ENCODE measurements around the gene EPB41L4B.

The EPB41L4B gene

DNA sequence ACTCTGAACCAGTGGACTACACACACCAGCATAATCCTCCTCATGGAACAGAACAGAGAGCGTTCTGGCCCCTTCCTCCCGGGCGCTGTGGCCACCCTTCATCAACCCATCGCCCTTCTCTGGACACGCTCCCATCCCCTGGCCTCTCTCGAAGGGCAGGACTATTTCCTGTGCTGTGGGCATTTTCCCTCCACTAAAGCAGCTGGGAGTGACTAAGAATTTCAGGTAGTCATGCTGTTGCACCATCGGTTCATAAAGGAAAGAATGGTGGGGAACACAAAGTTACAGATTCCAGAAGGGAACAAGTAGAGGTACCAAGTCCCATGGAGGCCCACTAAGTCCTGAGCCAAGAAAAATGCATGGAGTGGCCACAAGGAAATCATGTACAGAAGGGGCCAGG, 68.6 kb downstream of the EPB41L4B start:
- Histone ChIP-seq H3K4me2 (ENCODE audit: low read depth, low read length, poor library complexity, severe bottlenecking) (no peak overlapping the region), H3K79me2 (ENCODE audit: insufficient read depth, low read length) (no peaks in the 10 kb centered on the region), H2AFZ (ENCODE audit: low read length) (no peak overlapping the region), H3K9ac (ENCODE audit: low read depth, low read length, poor library complexity, severe bottlenecking) (no peak overlapping the region), H3K9me3 (ENCODE audit: insufficient read depth, low read depth, low read length) (no peaks in the 10 kb centered on the region), H3K9me2 (replicated peaks; ENCODE audit: low read depth, low read length) (no peaks in the 10 kb centered on the region), H3F3A (ENCODE audit: low read depth) (no peaks in the 10 kb centered on the region), H4K20me1 (ENCODE audit: insufficient read depth, low read length, poor library complexity, severe bottlenecking) (no peaks in the 10 kb centered on the region), H3K36me3 (ENCODE audit: insufficient read depth, low read length) (no peaks in the 10 kb centered on the region), H3K4me3 (ENCODE audit: low read length, poor library complexity, severe bottlenecking) (no peak overlapping the region), H3K4me1 (ENCODE audit: insufficient read depth, low read length, poor library complexity, severe bottlenecking) (no peaks in the 10 kb centered on the region), H3K27me3 (ENCODE audit: insufficient read depth, low read length, poor library complexity, severe bottlenecking) (no peaks in the 10 kb centered on the region)
- no peak for TF ChIP-seq EZH2phosphoT487 (IDR thresholded peaks at IDR 0.05; ENCODE audit: borderline replicate concordance)

DNA sequence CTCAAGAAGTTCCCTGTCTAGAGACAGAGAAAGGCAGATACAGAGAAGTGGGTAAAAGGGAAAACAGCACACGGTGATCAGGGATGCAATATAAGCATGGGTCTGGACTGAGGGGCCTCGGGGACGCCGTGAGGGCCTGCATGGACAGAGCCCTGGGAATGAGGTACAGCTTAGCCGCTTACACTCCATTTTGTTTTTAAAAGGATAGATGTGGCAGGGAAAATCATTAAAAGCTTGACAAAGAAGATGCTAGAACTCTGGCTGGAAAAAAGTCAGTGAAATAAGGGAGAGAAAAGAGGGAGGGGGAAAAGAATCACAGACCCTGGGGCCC, 69.1 kb downstream of the EPB41L4B start:
- H3K36me3 ChIP-seq (ENCODE audit: insufficient read depth, low read length) = no peaks in the 10 kb centered on the region
- no peak overlapping the region for H3K9ac ChIP-seq (ENCODE audit: low read depth, low read length, poor library complexity, severe bottlenecking)
- H2AFZ ChIP-seq (ENCODE audit: low read length) = no peak overlapping the region
- H3K79me2 ChIP-seq (ENCODE audit: insufficient read depth, low read length) = no peaks in the 10 kb centered on the region
- H3K4me1 ChIP-seq (ENCODE audit: insufficient read depth, low read length, poor library complexity, severe bottlenecking) = no peaks in the 10 kb centered on the region
- no peaks in the 10 kb centered on the region for H3K27me3 ChIP-seq (ENCODE audit: insufficient read depth, low read length, poor library complexity, severe bottlenecking)
- H3K9me2 ChIP-seq (replicated peaks; ENCODE audit: low read depth, low read length) = no peaks in the 10 kb centered on the region
- no peak overlapping the region for H3K4me2 ChIP-seq (ENCODE audit: low read depth, low read length, poor library complexity, severe bottlenecking)
- no peak for TF ChIP-seq EZH2phosphoT487 (IDR thresholded peaks at IDR 0.05; ENCODE audit: borderline replicate concordance)
- TF ChIP-seq, protein P1, sequence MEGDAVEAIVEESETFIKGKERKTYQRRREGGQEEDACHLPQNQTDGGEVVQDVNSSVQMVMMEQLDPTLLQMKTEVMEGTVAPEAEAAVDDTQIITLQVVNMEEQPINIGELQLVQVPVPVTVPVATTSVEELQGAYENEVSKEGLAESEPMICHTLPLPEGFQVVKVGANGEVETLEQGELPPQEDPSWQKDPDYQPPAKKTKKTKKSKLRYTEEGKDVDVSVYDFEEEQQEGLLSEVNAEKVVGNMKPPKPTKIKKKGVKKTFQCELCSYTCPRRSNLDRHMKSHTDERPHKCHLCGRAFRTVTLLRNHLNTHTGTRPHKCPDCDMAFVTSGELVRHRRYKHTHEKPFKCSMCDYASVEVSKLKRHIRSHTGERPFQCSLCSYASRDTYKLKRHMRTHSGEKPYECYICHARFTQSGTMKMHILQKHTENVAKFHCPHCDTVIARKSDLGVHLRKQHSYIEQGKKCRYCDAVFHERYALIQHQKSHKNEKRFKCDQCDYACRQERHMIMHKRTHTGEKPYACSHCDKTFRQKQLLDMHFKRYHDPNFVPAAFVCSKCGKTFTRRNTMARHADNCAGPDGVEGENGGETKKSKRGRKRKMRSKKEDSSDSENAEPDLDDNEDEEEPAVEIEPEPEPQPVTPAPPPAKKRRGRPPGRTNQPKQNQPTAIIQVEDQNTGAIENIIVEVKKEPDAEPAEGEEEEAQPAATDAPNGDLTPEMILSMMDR (conservative IDR thresholded peaks at IDR 0.05; ENCODE audit: low read length) = no peak
- no peaks in the 10 kb centered on the region for H4K20me1 ChIP-seq (ENCODE audit: insufficient read depth, low read length, poor library complexity, severe bottlenecking)
- no peaks in the 10 kb centered on the region for H3K9me3 ChIP-seq (ENCODE audit: insufficient read depth, low read depth, low read length)
- no peaks in the 10 kb centered on the region for H3F3A ChIP-seq (ENCODE audit: low read depth)
- H3K4me3 ChIP-seq (ENCODE audit: low read length, poor library complexity, severe bottlenecking) = no peak overlapping the region

DNA sequence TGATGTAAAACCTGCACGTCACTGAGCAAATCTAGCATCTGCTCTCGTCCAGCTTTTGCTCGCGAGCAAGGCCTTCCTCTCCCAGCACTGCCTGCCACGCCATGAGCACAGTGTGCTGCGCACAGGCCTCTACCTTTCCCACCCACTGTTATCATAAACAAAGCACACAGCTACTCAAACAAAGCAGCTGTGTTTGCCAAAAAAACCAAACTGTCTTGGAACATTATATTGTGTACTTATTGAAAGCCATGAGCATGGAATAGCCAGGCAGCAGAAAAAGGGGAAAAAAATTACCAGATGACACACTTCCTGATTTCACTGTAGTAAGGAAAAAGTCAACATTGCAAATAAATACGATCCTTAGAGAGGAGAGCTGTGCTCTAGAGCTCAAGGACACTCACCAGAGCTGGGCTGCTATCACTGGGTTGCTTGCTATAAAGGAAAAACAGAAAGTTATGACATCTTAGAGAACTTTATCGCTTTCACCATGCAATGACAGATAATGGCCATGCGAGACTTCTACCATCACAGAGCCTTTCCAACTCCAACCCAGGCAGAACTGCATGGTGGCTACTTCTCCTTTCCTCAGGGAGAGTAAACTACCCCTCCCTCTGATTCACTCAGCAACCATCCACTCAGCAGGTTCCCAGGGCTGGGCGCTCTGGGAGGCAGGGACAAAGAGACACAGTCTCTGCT, 69.6 kb downstream of the EPB41L4B start:
- Histone ChIP-seq H3K9me3 (ENCODE audit: insufficient read depth, low read depth, low read length) (no peaks in the 10 kb centered on the region), H3F3A (ENCODE audit: low read depth) (no peaks in the 10 kb centered on the region), H4K20me1 (ENCODE audit: insufficient read depth, low read length, poor library complexity, severe bottlenecking) (no peaks in the 10 kb centered on the region), H3K9me2 (replicated peaks; ENCODE audit: low read depth, low read length) (no peaks in the 10 kb centered on the region), H3K4me3 (ENCODE audit: low read length, poor library complexity, severe bottlenecking) (no peak overlapping the region), H3K27me3 (ENCODE audit: insufficient read depth, low read length, poor library complexity, severe bottlenecking) (no peaks in the 10 kb centered on the region), H3K4me1 (ENCODE audit: insufficient read depth, low read length, poor library complexity, severe bottlenecking) (no peaks in the 10 kb centered on the region), H3K9ac (ENCODE audit: low read depth, low read length, poor library complexity, severe bottlenecking) (no peak overlapping the region), H3K79me2 (ENCODE audit: insufficient read depth, low read length) (no peaks in the 10 kb centered on the region), H2AFZ (ENCODE audit: low read length) (no peak overlapping the region), H3K36me3 (ENCODE audit: insufficient read depth, low read length) (no peaks in the 10 kb centered on the region), H3K4me2 (ENCODE audit: low read depth, low read length, poor library complexity, severe bottlenecking) (no peak overlapping the region)
- TF ChIP-seq, protein P1 (conservative IDR thresholded peaks at IDR 0.05; ENCODE audit: low read length) = no peak
- no peak for TF ChIP-seq EZH2phosphoT487 (IDR thresholded peaks at IDR 0.05; ENCODE audit: borderline replicate concordance)

DNA sequence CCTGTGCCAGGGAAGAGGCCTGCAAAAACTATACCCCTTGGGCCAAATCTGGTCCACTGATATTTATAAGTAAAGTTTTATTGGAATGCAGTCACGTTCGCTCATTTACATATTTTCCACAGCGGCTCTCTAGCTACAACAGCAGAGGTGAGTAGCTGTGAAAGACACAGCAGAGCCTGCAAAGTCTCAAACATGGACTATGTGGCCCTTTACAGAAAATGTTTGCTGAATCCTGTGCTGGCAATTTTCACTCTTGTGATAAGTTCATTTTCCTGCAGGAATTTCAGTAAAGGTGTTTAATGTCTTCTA, 70.1 kb downstream of the EPB41L4B start:
- Histone ChIP-seq H2AFZ (ENCODE audit: low read length) (no peak overlapping the region), H3K9me2 (replicated peaks; ENCODE audit: low read depth, low read length) (no peaks in the 10 kb centered on the region), H3K4me3 (ENCODE audit: low read length, poor library complexity, severe bottlenecking) (no peak overlapping the region), H3K9me3 (ENCODE audit: insufficient read depth, low read depth, low read length) (no peaks in the 10 kb centered on the region), H3K79me2 (ENCODE audit: insufficient read depth, low read length) (no peaks in the 10 kb centered on the region), H3K9ac (ENCODE audit: low read depth, low read length, poor library complexity, severe bottlenecking) (no peak overlapping the region), H3K27me3 (ENCODE audit: insufficient read depth, low read length, poor library complexity, severe bottlenecking) (no peaks in the 10 kb centered on the region), H3F3A (ENCODE audit: low read depth) (no peaks in the 10 kb centered on the region), H4K20me1 (ENCODE audit: insufficient read depth, low read length, poor library complexity, severe bottlenecking) (no peaks in the 10 kb centered on the region), H3K4me1 (ENCODE audit: insufficient read depth, low read length, poor library complexity, severe bottlenecking) (no peaks in the 10 kb centered on the region), H3K4me2 (ENCODE audit: low read depth, low read length, poor library complexity, severe bottlenecking) (no peak overlapping the region), H3K36me3 (ENCODE audit: insufficient read depth, low read length) (no peaks in the 10 kb centered on the region)
- TF ChIP-seq, protein P1 (conservative IDR thresholded peaks at IDR 0.05; ENCODE audit: low read length) = no peak
- TF ChIP-seq EZH2phosphoT487 (IDR thresholded peaks at IDR 0.05; ENCODE audit: borderline replicate concordance) = no peak
